Hepatocyte (in vitro differentiated cells): Measurements from ENCODE around the gene STAP2. TPM values are rescaled to one million over a fixed set of nuclear protein-coding genes. Genes with fewer than 3 reads are reported as not detected.

ENCODE experiments used
- DNase-seq: peaks from one replicate; pipeline ENCODE4 v3.0.0-alpha.2; 2016; ENCODE audit warnings: low spot score
- H2AFZ ChIP-seq: fragments of 200-600 bp; sonication (generic); 2 replicates; pipeline ENCODE4 v1.6.0; 2016; ENCODE audit warnings: antibody characterized with exemption, mild to moderate bottlenecking
- H3K27ac ChIP-seq: fragments of 200-600 bp; sonication (generic); 2 replicates; pipeline ENCODE4 v1.5.1; 2016; ENCODE audit warnings: mild to moderate bottlenecking
- H3K27me3 ChIP-seq: fragments of 200-600 bp; sonication (generic); 2 replicates; pipeline ENCODE4 v1.6.1; 2016
- H3K36me3 ChIP-seq: fragments of 200-600 bp; sonication (generic); replicated peaks from 2 replicates; pipeline ENCODE4 v1.5.1; 2016; ENCODE audit warnings: low read depth; ENCODE audit not compliant: insufficient read depth
- H3K4me1 ChIP-seq: fragments of 200-600 bp; sonication (generic); 2 replicates; pipeline ENCODE4 v1.5.1; 2016; ENCODE audit warnings: mild to moderate bottlenecking, moderate library complexity; ENCODE audit not compliant: insufficient read depth
- H3K4me2 ChIP-seq: fragments of 200-600 bp; sonication (generic); 2 replicates; pipeline ENCODE4 v1.6.0; 2016
- H3K4me3 ChIP-seq: fragments of 200-600 bp; sonication (generic); 2 replicates; pipeline ENCODE4 v1.5.1; 2016; ENCODE audit warnings: mild to moderate bottlenecking
- H3K79me2 ChIP-seq: fragments of 200-600 bp; sonication (generic); 2 replicates; pipeline ENCODE4 v1.6.0; 2017; ENCODE audit warnings: mild to moderate bottlenecking
- H3K9me2 ChIP-seq: fragments of 200-600 bp; sonication (generic); replicated peaks from 2 replicates; pipeline ENCODE4 v1.6.0; 2017; ENCODE audit warnings: mild to moderate bottlenecking; ENCODE audit not compliant: insufficient read depth
- H3K9me3 ChIP-seq: fragments of 200-600 bp; sonication (generic); 2 replicates; pipeline ENCODE4 v1.5.1; 2016; ENCODE audit warnings: low read depth, mild to moderate bottlenecking
- H4K20me1 ChIP-seq: fragments of 200-600 bp; sonication (generic); 2 replicates; pipeline ENCODE4 v1.6.0; 2016; ENCODE audit warnings: mild to moderate bottlenecking; ENCODE audit not compliant: insufficient read depth, poor library complexity, severe bottlenecking
- EZH2 ChIP-seq: fragments of 200-600 bp; sonication (generic); IDR thresholded peaks from 2 replicates; pipeline ENCODE4 v1.6.1; 2016; ENCODE audit warnings: antibody characterized with exemption, mild to moderate bottlenecking, borderline replicate concordance
- EZH2phosphoT487 ChIP-seq: fragments of 200-600 bp; sonication (generic); IDR thresholded peaks from one replicate; pipeline ENCODE4 v1.6.1; 2018; ENCODE audit warnings: antibody characterized with exemption, mild to moderate bottlenecking, low read depth, moderate library complexity; ENCODE audit not compliant: unreplicated experiment, severe bottlenecking
- WGBS: methylation state at CpG from one replicate; pipeline ENCODE4 v1.1.6; 2016; ENCODE audit warnings: low lambda C conversion rate; ENCODE audit errors: missing lambda C conversion rate; 5-methylcytosine and 5-hydroxymethylcytosine counted together
- polyA plus RNA-seq: library from polyadenylated mRNA; unstranded; fragments of >200 nt; fragmentation: Nextera tagmentation; extraction: Ambion mirVana; gene quantifications from 2 replicates; pipeline ENCODE4 v1.2.1, GENCODE V29; 2016
- total RNA-seq: library from RNA; depleted of rRNA; stranded (reverse); fragments of >200 nt; gene quantifications from 2 replicates; pipeline ENCODE4 v1.2.3, GENCODE V29; 2014
- TF ChIP-seq, protein P1 (sequence below): fragments of 200-600 bp; sonication (generic); IDR thresholded peaks from 2 replicates; pipeline ENCODE4 v1.5.1; 2016; ENCODE audit warnings: antibody characterized with exemption, mild to moderate bottlenecking; ENCODE audit not compliant: poor library complexity

STAP2 gene
- total and polyA plus RNA-seq, 2 experiments from 2014 or later: 28.1 to 34.4 TPM

DNA sequence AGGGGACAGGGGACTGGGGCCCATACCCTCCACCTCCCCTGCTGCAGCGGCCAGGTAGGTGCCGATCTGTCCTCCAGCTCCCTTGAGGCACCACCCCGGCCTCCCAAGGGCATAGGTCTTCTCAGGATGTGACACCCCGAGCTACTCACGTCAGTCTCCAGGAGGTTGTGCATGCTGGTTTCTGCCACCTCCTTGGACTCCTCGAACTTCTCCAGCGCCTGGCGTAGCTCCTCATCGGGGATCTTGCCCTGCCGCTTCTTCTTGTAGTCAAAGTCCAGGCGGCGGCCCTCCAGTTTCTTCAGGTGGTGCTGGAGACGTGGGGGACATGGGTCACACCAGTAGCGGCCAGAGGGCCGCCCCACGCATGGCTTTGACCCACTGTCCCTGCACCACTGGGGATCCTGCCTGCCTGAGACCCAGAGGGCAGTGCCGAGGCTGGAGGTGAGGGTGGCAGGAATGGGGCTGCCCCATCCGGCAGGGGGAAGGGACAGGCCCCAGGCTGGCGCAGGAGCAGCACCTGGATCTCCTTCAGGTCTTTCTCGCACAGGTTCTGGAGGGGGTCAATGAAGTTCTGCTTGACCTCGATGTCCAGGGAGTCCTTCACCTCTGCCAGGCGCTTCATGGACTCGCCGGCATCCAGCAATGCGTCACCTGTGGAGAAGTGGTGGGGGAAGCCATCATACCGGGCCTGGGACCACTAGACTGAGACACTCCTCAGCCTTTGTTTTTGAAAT, 25.1 kb upstream of the STAP2 start:
- Histone ChIP-seq H3K36me3 (no peaks in the 10 kb centered on the region), H3K4me1 (peaks cover 20% of the 10 kb centered on the region), H3K27me3 (no peaks in the 10 kb centered on the region), H4K20me1 (peaks cover 7% of the 10 kb centered on the region), H3K4me3 (no peak overlapping the region), H3K9me3 (no peaks in the 10 kb centered on the region), H3K4me2 (no peak overlapping the region), H3K9me2 (no peaks in the 10 kb centered on the region), H3K79me2 (peaks cover 23% of the 10 kb centered on the region), H2AFZ (no peak overlapping the region), H3K27ac (no peak overlapping the region)
- WGBS: 94% methylated on average over 26 of the region's 26 CpGs
- DNase-seq: no peak
- TF ChIP-seq EZH2phosphoT487: no peak
- no peak for TF ChIP-seq EZH2
- TF ChIP-seq, protein P1, sequence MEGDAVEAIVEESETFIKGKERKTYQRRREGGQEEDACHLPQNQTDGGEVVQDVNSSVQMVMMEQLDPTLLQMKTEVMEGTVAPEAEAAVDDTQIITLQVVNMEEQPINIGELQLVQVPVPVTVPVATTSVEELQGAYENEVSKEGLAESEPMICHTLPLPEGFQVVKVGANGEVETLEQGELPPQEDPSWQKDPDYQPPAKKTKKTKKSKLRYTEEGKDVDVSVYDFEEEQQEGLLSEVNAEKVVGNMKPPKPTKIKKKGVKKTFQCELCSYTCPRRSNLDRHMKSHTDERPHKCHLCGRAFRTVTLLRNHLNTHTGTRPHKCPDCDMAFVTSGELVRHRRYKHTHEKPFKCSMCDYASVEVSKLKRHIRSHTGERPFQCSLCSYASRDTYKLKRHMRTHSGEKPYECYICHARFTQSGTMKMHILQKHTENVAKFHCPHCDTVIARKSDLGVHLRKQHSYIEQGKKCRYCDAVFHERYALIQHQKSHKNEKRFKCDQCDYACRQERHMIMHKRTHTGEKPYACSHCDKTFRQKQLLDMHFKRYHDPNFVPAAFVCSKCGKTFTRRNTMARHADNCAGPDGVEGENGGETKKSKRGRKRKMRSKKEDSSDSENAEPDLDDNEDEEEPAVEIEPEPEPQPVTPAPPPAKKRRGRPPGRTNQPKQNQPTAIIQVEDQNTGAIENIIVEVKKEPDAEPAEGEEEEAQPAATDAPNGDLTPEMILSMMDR: no peak

DNA sequence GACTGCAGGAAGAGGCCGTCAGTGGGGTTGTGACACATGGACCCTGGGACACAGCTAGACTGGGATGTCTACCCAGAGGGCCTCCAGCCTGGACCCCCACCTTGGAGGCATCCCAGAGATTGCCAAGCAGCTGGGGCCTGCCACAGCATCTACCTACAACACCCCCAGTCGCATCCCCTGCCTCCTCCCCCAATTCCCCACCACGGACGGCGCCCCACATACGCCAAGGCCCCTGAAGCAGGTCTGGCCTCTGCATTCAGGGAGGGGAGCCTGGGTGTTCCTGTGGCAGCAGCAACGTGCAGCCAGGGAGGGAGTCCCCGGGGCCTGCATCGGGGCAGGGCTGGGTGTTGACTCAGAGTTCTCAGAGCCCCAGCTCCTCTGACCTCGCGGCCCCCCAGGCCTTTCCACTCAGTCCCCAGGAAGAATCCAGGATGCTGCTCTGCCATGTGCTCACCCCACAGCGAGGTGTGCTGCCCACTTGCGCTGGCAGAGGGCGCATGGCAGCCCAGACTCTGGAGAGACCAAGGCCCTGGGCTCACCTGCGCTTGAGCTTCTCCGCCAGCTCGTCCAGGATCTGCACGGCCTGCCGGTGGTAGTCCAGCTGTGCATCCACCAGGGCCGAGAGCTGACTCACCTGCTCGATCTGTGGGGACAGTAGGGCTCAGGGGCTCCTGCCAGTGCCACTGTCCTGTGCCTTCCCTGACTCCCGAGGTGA, 24.4 kb upstream of the STAP2 start:
- Histone ChIP-seq H3K27me3 (no peaks in the 10 kb centered on the region), H2AFZ (no peak overlapping the region), H3K9me3 (no peaks in the 10 kb centered on the region), H3K27ac (no peak overlapping the region), H3K4me3 (no peak overlapping the region), H3K79me2 (peaks cover 17% of the 10 kb centered on the region), H3K4me2 (no peak overlapping the region), H4K20me1 (peaks cover 3% of the 10 kb centered on the region), H3K36me3 (no peaks in the 10 kb centered on the region), H3K9me2 (no peaks in the 10 kb centered on the region), H3K4me1 (peaks cover 20% of the 10 kb centered on the region)
- no peak for TF ChIP-seq EZH2
- TF ChIP-seq EZH2phosphoT487: no peak
- TF ChIP-seq, protein P1: no peak
- DNase-seq: no peak
- 88% methylated on average over 20 of the region's 22 CpGs for WGBS

DNA sequence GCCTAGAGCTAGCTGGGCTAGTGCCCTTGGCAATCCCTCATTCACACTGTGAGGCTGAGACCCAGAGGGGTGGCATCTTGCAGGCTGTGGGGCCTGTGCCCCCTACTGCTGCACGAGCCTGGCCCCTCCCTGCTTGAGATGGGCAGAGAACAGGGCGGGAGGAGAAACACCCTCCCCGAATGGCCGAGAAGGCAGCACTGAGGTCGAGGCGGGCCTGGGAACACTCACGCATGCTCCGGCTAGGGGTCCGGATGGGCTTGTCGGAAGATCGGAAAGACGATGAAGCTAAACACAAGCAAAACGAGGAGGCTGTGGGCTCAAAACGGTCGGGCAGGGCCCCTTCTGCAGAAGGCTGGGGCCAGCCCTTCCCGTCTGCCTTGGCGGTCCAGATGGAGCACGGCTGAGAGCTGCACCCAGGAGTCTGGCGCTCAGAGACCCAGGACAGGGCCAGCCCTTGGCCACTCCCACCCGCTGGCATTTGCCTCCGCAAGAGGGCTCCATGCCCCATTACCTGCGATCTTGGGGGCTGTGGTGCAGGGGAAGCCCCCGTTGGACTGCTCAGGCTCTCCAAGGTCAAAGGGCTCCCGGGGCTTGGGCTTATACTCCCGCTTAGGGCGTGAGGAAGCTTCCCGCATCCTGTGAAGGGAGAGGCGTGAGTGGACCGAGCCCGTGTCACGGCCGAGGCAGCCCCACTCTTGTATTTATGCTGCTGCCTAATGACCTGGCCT, 23.6 kb upstream of the STAP2 start:
- peak overlapping the region; percentile 75 for H3K27ac ChIP-seq
- H3K9me2 ChIP-seq: no peaks in the 10 kb centered on the region
- peaks cover 3% of the 10 kb centered on the region for H4K20me1 ChIP-seq
- no peak overlapping the region for H3K4me2 ChIP-seq
- no peak for TF ChIP-seq EZH2phosphoT487
- WGBS: 90% methylated on average over 32 of the region's 32 CpGs
- H3K27me3 ChIP-seq: no peaks in the 10 kb centered on the region
- H3K4me1 ChIP-seq: peaks cover 20% of the 10 kb centered on the region
- DNase-seq: no peak
- H3K9me3 ChIP-seq: no peaks in the 10 kb centered on the region
- no peaks in the 10 kb centered on the region for H3K36me3 ChIP-seq
- no peak overlapping the region for H3K4me3 ChIP-seq
- H3K79me2 ChIP-seq: peaks cover 9% of the 10 kb centered on the region
- no peak overlapping the region for H2AFZ ChIP-seq
